DND-41 (cell line): ENCODE data around the gene GPR162.

ENCODE experiments used
- ATAC-seq: fragments of 200-7000 bp; cut with Tn5 transposase; 3 replicates; pipeline ENCODE4 v1.9.1; 2021; ENCODE audit warnings: low read depth; ENCODE audit not compliant: insufficient read depth
- DNase-seq: peaks from one replicate; pipeline ENCODE4 v3.0.0-alpha.2; 2020
- H2AFZ ChIP-seq: 2 replicates; pipeline ENCODE4 v1.6.0; 2012; ENCODE audit warnings: low read depth, low read length
- H3K27ac ChIP-seq: 2 replicates; pipeline ENCODE4 v1.5.1; 2012; ENCODE audit warnings: low read length, inconsistent platforms
- H3K27me3 ChIP-seq: fragments of 200-600 bp; sonication (generic); 2 replicates; pipeline ENCODE4 v1.6.0; 2012; ENCODE audit warnings: low read length, mild to moderate bottlenecking, inconsistent platforms; ENCODE audit not compliant: insufficient read depth, poor library complexity
- H3K36me3 ChIP-seq: 2 replicates; pipeline ENCODE4 v1.5.1; 2012; ENCODE audit warnings: low read length, inconsistent platforms; ENCODE audit not compliant: insufficient read depth
- H3K4me1 ChIP-seq: 2 replicates; pipeline ENCODE4 v1.5.1; 2012; ENCODE audit warnings: mild to moderate bottlenecking, low read length; ENCODE audit not compliant: insufficient read depth
- H3K4me2 ChIP-seq: 2 replicates; pipeline ENCODE4 v1.6.0; 2012; ENCODE audit warnings: mild to moderate bottlenecking, moderate library complexity, low read length, inconsistent platforms; ENCODE audit not compliant: insufficient read depth
- H3K4me3 ChIP-seq, 2 experiments: fragments of 200-600 bp in 1 of 2; shearing (Covaris generic) in 1 of 2; 2 replicates each; pipeline ENCODE4 v1.5.1; 2012 to 2016; ENCODE audit warnings: inconsistent platforms in 2 of 2, low read length in 2 of 2, mild to moderate bottlenecking in 2 of 2, low read depth in 1 of 2, moderate library complexity in 1 of 2
- H3K79me2 ChIP-seq: 2 replicates; pipeline ENCODE4 v1.6.0; 2012; ENCODE audit warnings: low read length, inconsistent platforms; ENCODE audit not compliant: insufficient read depth
- H3K9ac ChIP-seq: 2 replicates; pipeline ENCODE4 v1.6.0; 2012; ENCODE audit warnings: low read depth, mild to moderate bottlenecking, inconsistent platforms, low read length, moderate library complexity
- H3K9me3 ChIP-seq: 2 replicates; pipeline ENCODE4 v1.5.1; 2012; ENCODE audit warnings: low read length, moderate library complexity, mild to moderate bottlenecking, inconsistent platforms; ENCODE audit not compliant: insufficient read depth, severe bottlenecking
- H4K20me1 ChIP-seq: 2 replicates; pipeline ENCODE4 v1.6.0; 2012; ENCODE audit warnings: low read length; ENCODE audit not compliant: insufficient read depth
- CTCF ChIP-seq: IDR thresholded peaks from 2 replicates; pipeline ENCODE4 v1.5.1; 2012; ENCODE audit warnings: borderline replicate concordance, low read length, moderate library complexity, mild to moderate bottlenecking; ENCODE audit not compliant: poor library complexity, severe bottlenecking; ENCODE audit errors: extremely low read depth
- EZH2 ChIP-seq: IDR thresholded peaks from 3 replicates; pipeline ENCODE4 v1.6.1; 2012; ENCODE audit warnings: borderline replicate concordance, low read depth, mild to moderate bottlenecking, moderate library complexity, low read length, inconsistent platforms; ENCODE audit not compliant: severe bottlenecking

The GPR162 gene

GRCh38 chr12:6845395-6845794 is 23.8 kb downstream of the GPR162 start:
- Histone ChIP-seq H3K27ac (no peak overlapping the region), H4K20me1 (peaks cover 3% of the 10 kb centered on the region; the same call in 1 of the 2 replicates), H3K9ac (no peak overlapping the region), H3K4me3 (no peak overlapping the region), H3K36me3 (peaks cover 41% of the 10 kb centered on the region), H3K4me2 (no peak overlapping the region), H3K9me3 (no peaks in the 10 kb centered on the region), H2AFZ (no peak overlapping the region), H3K4me1 (peaks cover 14% of the 10 kb centered on the region), H3K27me3 (no peaks in the 10 kb centered on the region), H3K79me2 (peaks cover 17% of the 10 kb centered on the region)
- TF ChIP-seq EZH2 = no peak
- TF ChIP-seq CTCF = no peak
- DNase-seq (no peak), ATAC-seq (no peak)

GRCh38 chr12:6846316-6846869 is 24.8 kb downstream of the GPR162 start:
- TF ChIP-seq EZH2 = no peak
- Histone ChIP-seq H3K4me1 (peaks cover 19% of the 10 kb centered on the region), H3K79me2 (peaks cover 24% of the 10 kb centered on the region), H4K20me1 (peaks cover 7% of the 10 kb centered on the region; the same call in 1 of the 2 replicates), H2AFZ (no peak overlapping the region), H3K27me3 (no peaks in the 10 kb centered on the region), H3K9me3 (no peaks in the 10 kb centered on the region), H3K27ac (no peak overlapping the region), H3K36me3 (peaks cover 45% of the 10 kb centered on the region), H3K4me2 (no peak overlapping the region), H3K4me3 (no peak overlapping the region), H3K9ac (no peak overlapping the region)
- DNase-seq (no peak), ATAC-seq (no peak)

GRCh38 chr12:6847676-6848075 is 26.1 kb downstream of the GPR162 start:
- no peaks in the 10 kb centered on the region for H3K9me3 ChIP-seq
- H3K4me1 ChIP-seq = peaks cover 21% of the 10 kb centered on the region
- peaks cover 7% of the 10 kb centered on the region; the same call in 1 of the 2 replicates for H4K20me1 ChIP-seq
- no peak overlapping the region for H3K4me2 ChIP-seq
- no peak for TF ChIP-seq EZH2
- no peak for TF ChIP-seq CTCF
- H3K79me2 ChIP-seq = peaks cover 26% of the 10 kb centered on the region
- no peaks in the 10 kb centered on the region for H3K27me3 ChIP-seq
- no peak overlapping the region for H3K27ac ChIP-seq
- H2AFZ ChIP-seq = no peak overlapping the region
- no peak overlapping the region for H3K9ac ChIP-seq
- ATAC-seq = no peak
- no peak overlapping the region for H3K4me3 ChIP-seq
- no peak for DNase-seq
- H3K36me3 ChIP-seq = peaks cover 45% of the 10 kb centered on the region

- H3K4me1 ChIP-seq = peaks cover 37% of the 10 kb centered on the region
- H3K36me3 ChIP-seq = peaks cover 52% of the 10 kb centered on the region
- no peaks in the 10 kb centered on the region for H3K9me3 ChIP-seq
- H3K4me2 ChIP-seq = peak overlapping the region; percentile 95
- peaks cover 22% of the 10 kb centered on the region for H4K20me1 ChIP-seq
- no peaks in the 10 kb centered on the region for H3K27me3 ChIP-seq
- ATAC-seq = no peak
- no peak overlapping the region for H3K27ac ChIP-seq
- TF ChIP-seq CTCF = no peak
- TF ChIP-seq EZH2 = no peak
- peaks cover 43% of the 10 kb centered on the region for H3K79me2 ChIP-seq
- peak overlapping the region in 1 of 2 experiments; percentile 87; a peak in 2 of 4 replicates for H3K4me3 ChIP-seq
- H2AFZ ChIP-seq = no peak overlapping the region
- DNase-seq = no peak
- H3K9ac ChIP-seq = peak overlapping the region; percentile 81; the same call in 1 of the 2 replicates
Measured at GRCh38 chr12:6849427-6849826, 27.8 kb downstream of the GPR162 start.
